Right lobe of liver (tissue), 6 donors: Measurements from ENCODE around the gene COL6A1. TPM values are rescaled to one million over a fixed set of nuclear protein-coding genes. Genes with fewer than 3 reads are reported as not detected.
A peak's percentile ranks its signal among the peaks of the same experiment; 100 is the strongest.

Experiments used
- ATAC-seq, 4 donors: fragments of 200-7000 bp; cut with Tn5 transposase; one replicate each; pipeline ENCODE4 v1.9.1; 2020; ENCODE audit warnings: mild to moderate bottlenecking in 4 of 4, moderate library complexity in 4 of 4
- DNase-seq, 3 donors: peaks; one replicate each; pipeline ENCODE4 v3.0.0-alpha.2; 2020
- H3K27ac ChIP-seq, 3 donors: fragments of 200-600 bp; one replicate each; pipeline ENCODE4 v1.8.0; 2022
- H3K27me3 ChIP-seq, 2 donors: fragments of 200-600 bp; one replicate each; pipeline ENCODE4 v1.8.0; 2022
- H3K36me3 ChIP-seq, 4 donors: fragments of 200-600 bp; sonication (generic) in 1 of 4; one replicate each; pipeline versions ENCODE4 v1.5.1 to v1.8.0; 2017 to 2022; ENCODE audit warnings: control low read depth in 1 of 4
- H3K4me1 ChIP-seq, 4 donors: fragments of 200-600 bp; sonication (generic) in 1 of 4; one replicate each; pipeline versions ENCODE4 v1.5.1 to v1.8.0; 2017 to 2022; ENCODE audit warnings: control low read depth in 1 of 4
- H3K4me3 ChIP-seq, 3 donors: fragments of 200-600 bp; one replicate each; pipeline ENCODE4 v1.8.0; 2022
- H3K9me3 ChIP-seq, 4 donors: fragments of 200-600 bp; sonication (generic) in 1 of 4; one replicate each; pipeline versions ENCODE4 v1.5.1 to v1.8.0; 2017 to 2022; ENCODE audit warnings: control low read depth in 1 of 4
- CTCF ChIP-seq, 4 donors: fragments of 200-600 bp in 3 of 4; fragments of 450-650 bp in 1 of 4; IDR thresholded peaks; one replicate each; pipeline versions ENCODE4 v1.5.1 to v1.8.0; 2016 to 2022; ENCODE audit warnings: antibody characterized with exemption in 4 of 4, mild to moderate bottlenecking in 2 of 4
- POLR2A ChIP-seq: fragments of 450-650 bp; IDR thresholded peaks from one replicate; pipeline ENCODE4 v1.6.1; 2017; ENCODE audit warnings: antibody characterized with exemption, mild to moderate bottlenecking
- WGBS: methylation state at CpG from one replicate; pipeline ENCODE4 v1.1.6; 2018; ENCODE audit warnings: low coverage, low lambda C conversion rate; ENCODE audit not compliant: insufficient coverage; ENCODE audit errors: missing lambda C conversion rate; 5-methylcytosine and 5-hydroxymethylcytosine counted together
- intact Hi-C, 2 donors: fragments of 100-400 bp; cut with DNase I; formaldehyde crosslinking; loops; one replicate each; pipeline versions ENCODE4 v1.11.2 to v1.14.1; 2022
- total RNA-seq, 6 experiments: library from RNA; depleted of rRNA in 2 of 6; stranded (reverse); fragments of >200 nt in 2 of 6; fragmentation: NEBNext Ultra II Directional in 3 of 6; extraction: Animal tissue kit (Norgen Biotek cat#: 25700) in 3 of 6; gene quantifications; one replicate each; pipeline versions ENCODE4 v1.1.0 to v1.2.4, GENCODE V29; 2016 to 2023
- donor health status: DM: no; HTN: yes; CAD: no.
- donor health status: DM: no; HTN: no; CAD: no.
- donor health status: DM: no; HTN: no; CAD: no.
- donor health status: DM: no; HTN: yes; CAD: no.
- donor health status: DM: no; HTN: yes; CAD: no.

Gene COL6A1
- total RNA-seq, 6 experiments from 2014 or later, result 28.2 to 79.9 (median 51.1) TPM

DNA sequence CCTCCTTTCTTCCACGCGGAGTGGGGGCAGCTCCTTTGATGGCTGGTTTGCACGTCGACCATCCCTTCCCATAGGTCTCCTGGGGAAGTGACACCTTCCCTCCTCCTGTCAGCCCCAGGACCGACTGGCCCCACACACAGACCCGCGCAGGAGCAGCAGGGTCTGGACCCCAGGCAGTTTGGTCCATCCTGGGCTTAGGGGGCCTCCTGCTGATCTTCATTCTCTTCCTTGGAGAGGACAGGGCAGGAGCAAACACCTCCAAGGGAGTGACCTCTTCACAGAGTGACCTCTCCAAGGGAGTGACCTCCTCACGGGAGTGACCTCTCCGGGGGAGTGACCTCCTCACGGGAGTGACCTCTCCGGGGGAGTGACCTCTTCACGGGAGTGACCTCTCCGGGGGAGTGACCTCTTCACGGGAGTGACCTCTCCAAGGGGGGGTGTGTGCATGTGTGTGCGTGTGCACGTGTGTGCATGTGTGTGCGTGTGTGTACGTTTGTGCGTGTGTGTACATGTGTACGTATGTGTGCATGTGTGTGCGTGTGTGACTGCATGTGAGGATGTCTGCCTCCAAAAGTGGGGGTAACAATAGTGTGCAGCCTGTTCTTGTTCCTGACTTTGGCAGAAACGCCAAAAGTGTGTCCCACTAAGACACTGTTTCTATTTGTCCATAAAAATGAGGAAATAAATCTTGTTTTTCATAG is 29.8 kb downstream of the COL6A1 start:
- no peak for ATAC-seq
- WGBS, result 75% methylated on average over 11 of the region's 22 CpGs
- H3K36me3 ChIP-seq, result no peaks in the 10 kb centered on the region
- no peak overlapping the region for H3K27ac ChIP-seq
- intact Hi-C loops, result no loop called here
- no peaks in the 10 kb centered on the region for H3K4me1 ChIP-seq
- H3K4me3 ChIP-seq, result no peak overlapping the region
- H3K27me3 ChIP-seq, result no peaks in the 10 kb centered on the region
- TF ChIP-seq CTCF (IDR thresholded peaks at IDR 0.05) (no peak), POLR2A (no peak)
- DNase-seq, result peak in 1 of 3 donors; percentile 7
- no peaks in the 10 kb centered on the region for H3K9me3 ChIP-seq

DNA sequence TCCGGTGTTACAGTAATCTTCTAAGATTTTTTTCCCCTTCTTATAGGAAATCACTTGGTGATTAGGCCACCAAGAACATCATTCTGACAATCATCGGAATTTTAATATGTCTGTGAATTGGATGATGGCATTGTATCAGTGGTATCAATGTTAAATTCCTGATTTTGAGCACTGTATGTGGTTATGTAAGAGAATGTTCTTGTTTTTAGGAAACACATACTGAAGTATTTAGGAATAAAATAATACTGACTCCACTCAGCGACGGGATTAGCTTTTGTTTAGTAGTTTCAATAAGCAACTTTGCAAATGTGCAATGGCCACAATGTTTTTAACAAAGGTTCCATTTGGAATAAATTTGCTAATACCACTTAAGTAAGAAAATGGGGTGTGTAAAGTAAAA is 30.6 kb downstream of the COL6A1 start:
- Histone ChIP-seq H3K36me3 (no peaks in the 10 kb centered on the region), H3K27me3 (no peaks in the 10 kb centered on the region), H3K27ac (no peak overlapping the region), H3K4me1 (no peaks in the 10 kb centered on the region), H3K9me3 (no peaks in the 10 kb centered on the region), H3K4me3 (no peak overlapping the region)
- no peak for DNase-seq
- WGBS, result 78% methylated on average over 4 of the region's 4 CpGs
- ATAC-seq, result no peak
- intact Hi-C loops, result no loop called here
- TF ChIP-seq CTCF (IDR thresholded peaks at IDR 0.05) (no peak), POLR2A (no peak)

DNA sequence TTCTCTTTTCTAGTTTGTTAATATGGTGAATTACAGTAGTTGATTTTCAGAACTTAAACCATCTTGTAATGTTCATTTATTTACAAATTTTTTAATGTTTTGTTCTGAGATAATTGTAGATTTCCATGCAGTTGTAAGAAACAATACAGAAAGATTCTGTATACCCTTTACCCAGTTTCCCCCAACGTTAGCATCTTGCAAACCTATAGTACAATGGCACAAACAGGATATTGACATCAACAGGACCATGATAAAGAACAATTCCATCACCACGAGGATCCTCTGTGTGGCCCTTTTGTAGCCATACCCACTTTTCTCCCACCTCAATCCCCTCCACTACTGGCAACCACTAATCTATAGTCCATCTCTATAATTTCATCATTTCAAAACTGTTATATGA is 33.3 kb downstream of the COL6A1 start:
- 22% methylated on average over 2 of the region's 2 CpGs for WGBS
- TF ChIP-seq POLR2A (no peak), CTCF (IDR thresholded peaks at IDR 0.05) (no peak)
- H3K36me3 ChIP-seq, result no peaks in the 10 kb centered on the region
- no peaks in the 10 kb centered on the region for H3K9me3 ChIP-seq
- no peaks in the 10 kb centered on the region for H3K27me3 ChIP-seq
- no peaks in the 10 kb centered on the region for H3K4me1 ChIP-seq
- H3K27ac ChIP-seq, result no peak overlapping the region
- DNase-seq, result no peak
- intact Hi-C loops, result no loop called here
- H3K4me3 ChIP-seq, result no peak overlapping the region
- ATAC-seq, result no peak

- no peak overlapping the region for H3K27ac ChIP-seq
- intact Hi-C loops, result no loop called here
- TF ChIP-seq CTCF (IDR thresholded peaks at IDR 0.05), result no peak
- no peak for TF ChIP-seq POLR2A
- ATAC-seq (no peak), DNase-seq (no peak)
- H3K4me3 ChIP-seq, result no peak overlapping the region
- H3K9me3 ChIP-seq, result no peaks in the 10 kb centered on the region
- H3K27me3 ChIP-seq, result no peaks in the 10 kb centered on the region
- no peaks in the 10 kb centered on the region for H3K4me1 ChIP-seq
- no peaks in the 10 kb centered on the region for H3K36me3 ChIP-seq
These were observed 35.6 kb downstream of the COL6A1 start for GRCh38 chr21:46017148-46017547.

- no peak overlapping the region for H3K4me3 ChIP-seq
- intact Hi-C loops, result no loop called here
- H3K4me1 ChIP-seq, result no peaks in the 10 kb centered on the region
- DNase-seq (no peak), ATAC-seq (no peak)
- no peaks in the 10 kb centered on the region for H3K9me3 ChIP-seq
- no peaks in the 10 kb centered on the region for H3K27me3 ChIP-seq
- no peak for TF ChIP-seq CTCF (IDR thresholded peaks at IDR 0.05)
- no peak for TF ChIP-seq POLR2A
- H3K27ac ChIP-seq, result no peak overlapping the region
- WGBS, result 72% methylated on average over 4 of the region's 4 CpGs
- H3K36me3 ChIP-seq, result no peaks in the 10 kb centered on the region
These were observed 36.1 kb downstream of the COL6A1 start for GRCh38 chr21:46017695-46018094.
